Right lobe of liver (tissue), 6 donors: ENCODE measurements around the gene APBB2. TPM values are rescaled to one million over a fixed set of nuclear protein-coding genes. Genes with fewer than 3 reads are reported as not detected.

Experiments used
- ATAC-seq, 4 donors: fragments of 200-7000 bp; cut with Tn5 transposase; one replicate each; pipeline ENCODE4 v1.9.1; 2020; ENCODE audit warnings: mild to moderate bottlenecking in 4 of 4, moderate library complexity in 4 of 4
- DNase-seq, 3 donors: peaks; one replicate each; pipeline ENCODE4 v3.0.0-alpha.2; 2020
- H3K27ac ChIP-seq, 3 donors: fragments of 200-600 bp; one replicate each; pipeline ENCODE4 v1.8.0; 2022
- H3K27me3 ChIP-seq, 2 donors: fragments of 200-600 bp; one replicate each; pipeline ENCODE4 v1.8.0; 2022
- H3K36me3 ChIP-seq, 4 donors: fragments of 200-600 bp; sonication (generic) in 1 of 4; one replicate each; pipeline versions ENCODE4 v1.5.1 to v1.8.0; 2017 to 2022; ENCODE audit warnings: control low read depth in 1 of 4
- H3K4me1 ChIP-seq, 4 donors: fragments of 200-600 bp; sonication (generic) in 1 of 4; one replicate each; pipeline versions ENCODE4 v1.5.1 to v1.8.0; 2017 to 2022; ENCODE audit warnings: control low read depth in 1 of 4
- H3K4me3 ChIP-seq, 3 donors: fragments of 200-600 bp; one replicate each; pipeline ENCODE4 v1.8.0; 2022
- H3K9me3 ChIP-seq, 4 donors: fragments of 200-600 bp; sonication (generic) in 1 of 4; one replicate each; pipeline versions ENCODE4 v1.5.1 to v1.8.0; 2017 to 2022; ENCODE audit warnings: control low read depth in 1 of 4
- CTCF ChIP-seq, 4 donors: fragments of 200-600 bp in 3 of 4; fragments of 450-650 bp in 1 of 4; IDR thresholded peaks; one replicate each; pipeline versions ENCODE4 v1.5.1 to v1.8.0; 2016 to 2022; ENCODE audit warnings: antibody characterized with exemption in 4 of 4, mild to moderate bottlenecking in 2 of 4
- POLR2A ChIP-seq: fragments of 450-650 bp; IDR thresholded peaks from one replicate; pipeline ENCODE4 v1.6.1; 2017; ENCODE audit warnings: antibody characterized with exemption, mild to moderate bottlenecking
- WGBS: methylation state at CpG from one replicate; pipeline ENCODE4 v1.1.6; 2018; ENCODE audit warnings: low coverage, low lambda C conversion rate; ENCODE audit not compliant: insufficient coverage; ENCODE audit errors: missing lambda C conversion rate; 5-methylcytosine and 5-hydroxymethylcytosine counted together
- intact Hi-C, 2 donors: fragments of 100-400 bp; cut with DNase I; formaldehyde crosslinking; loops; one replicate each; pipeline versions ENCODE4 v1.11.2 to v1.14.1; 2022
- total RNA-seq, 6 experiments: library from RNA; depleted of rRNA in 2 of 6; stranded (reverse); fragments of >200 nt in 2 of 6; fragmentation: NEBNext Ultra II Directional in 3 of 6; extraction: Animal tissue kit (Norgen Biotek cat#: 25700) in 3 of 6; gene quantifications; one replicate each; pipeline versions ENCODE4 v1.1.0 to v1.2.4, GENCODE V29; 2016 to 2023
- donor health status: DM: no; HTN: yes; CAD: no.
- donor health status: DM: no; HTN: no; CAD: no.
- donor health status: DM: no; HTN: no; CAD: no.
- donor health status: DM: no; HTN: yes; CAD: no.
- donor health status: DM: no; HTN: yes; CAD: no.

APBB2 gene
- total RNA-seq, 6 experiments from 2014 or later = 14.1 to 27.9 (median 25.1) TPM

- Histone ChIP-seq H3K4me1 (no peaks in the 10 kb centered on the region), H3K9me3 (no peaks in the 10 kb centered on the region), H3K36me3 (no peaks in the 10 kb centered on the region), H3K27me3 (no peaks in the 10 kb centered on the region), H3K27ac (no peak overlapping the region), H3K4me3 (no peak overlapping the region)
- no peak for DNase-seq
- intact Hi-C loops = no loop called here
- WGBS = 0% methylated on average over 2 of the region's 6 CpGs
- TF ChIP-seq CTCF (IDR thresholded peaks at IDR 0.05) = no peak
- no peak for TF ChIP-seq POLR2A
- no peak for ATAC-seq
These were observed 200.6 kb downstream of the APBB2 start for GRCh38 chr4:41013746-41014145.

- H3K4me3 ChIP-seq = no peak overlapping the region
- no peak overlapping the region for H3K27ac ChIP-seq
- no peaks in the 10 kb centered on the region for H3K36me3 ChIP-seq
- DNase-seq (no peak), ATAC-seq (no peak)
- H3K4me1 ChIP-seq = no peaks in the 10 kb centered on the region
- no peaks in the 10 kb centered on the region for H3K9me3 ChIP-seq
- WGBS = 45% methylated on average over 3 of the region's 3 CpGs
- no peak for TF ChIP-seq POLR2A
- H3K27me3 ChIP-seq = no peaks in the 10 kb centered on the region
- intact Hi-C loops = no loop called here
These were observed 201.4 kb downstream of the APBB2 start for GRCh38 chr4:41012911-41013310.

GRCh38 chr4:41012293-41012692 lies 202.0 kb downstream of the APBB2 start:
- no peak overlapping the region for H3K27ac ChIP-seq
- no peak for TF ChIP-seq POLR2A
- TF ChIP-seq CTCF (IDR thresholded peaks at IDR 0.05) = no peak
- 67% methylated on average over 2 of the region's 2 CpGs for WGBS
- no peak overlapping the region for H3K4me3 ChIP-seq
- DNase-seq (no peak), ATAC-seq (no peak)
- no peaks in the 10 kb centered on the region for H3K36me3 ChIP-seq
- H3K4me1 ChIP-seq = no peaks in the 10 kb centered on the region
- no peaks in the 10 kb centered on the region for H3K9me3 ChIP-seq
- H3K27me3 ChIP-seq = no peaks in the 10 kb centered on the region
- intact Hi-C loops = no loop called here

GRCh38 chr4:41009411-41009810 lies 204.9 kb downstream of the APBB2 start:
- Histone ChIP-seq H3K27ac (no peak overlapping the region), H3K27me3 (no peaks in the 10 kb centered on the region), H3K4me1 (no peaks in the 10 kb centered on the region), H3K4me3 (no peak overlapping the region), H3K9me3 (no peaks in the 10 kb centered on the region), H3K36me3 (no peaks in the 10 kb centered on the region)
- ATAC-seq (peak in 2 of 4 donors; percentile 26 to 39), DNase-seq (no peak)
- intact Hi-C loops = no loop called here
- 60% methylated on average over 3 of the region's 3 CpGs for WGBS
- TF ChIP-seq POLR2A (no peak), CTCF (IDR thresholded peaks at IDR 0.05) (no peak)

GRCh38 chr4:41006141-41006540 lies 208.2 kb downstream of the APBB2 start:
- no peak for DNase-seq
- TF ChIP-seq CTCF (IDR thresholded peaks at IDR 0.05) (no peak), POLR2A (no peak)
- WGBS = 72% methylated on average over 4 of the region's 4 CpGs
- ATAC-seq = peak in 2 of 4 donors; percentile 30 to 61
- Histone ChIP-seq H3K4me1 (no peaks in the 10 kb centered on the region), H3K4me3 (no peak overlapping the region), H3K9me3 (no peaks in the 10 kb centered on the region), H3K27ac (peak overlapping the region in 1 of 3 donors; percentile 26), H3K27me3 (no peaks in the 10 kb centered on the region), H3K36me3 (no peaks in the 10 kb centered on the region)
- intact Hi-C loops = no loop called here
